ENCODE data around the gene DNM3.
"Not testable (repeated sequence)": the region's sequence is repeated elsewhere in the genome, so short reads cannot be mapped to it uniquely, and the experiment has no call there.

The DNM3 gene

DNA sequence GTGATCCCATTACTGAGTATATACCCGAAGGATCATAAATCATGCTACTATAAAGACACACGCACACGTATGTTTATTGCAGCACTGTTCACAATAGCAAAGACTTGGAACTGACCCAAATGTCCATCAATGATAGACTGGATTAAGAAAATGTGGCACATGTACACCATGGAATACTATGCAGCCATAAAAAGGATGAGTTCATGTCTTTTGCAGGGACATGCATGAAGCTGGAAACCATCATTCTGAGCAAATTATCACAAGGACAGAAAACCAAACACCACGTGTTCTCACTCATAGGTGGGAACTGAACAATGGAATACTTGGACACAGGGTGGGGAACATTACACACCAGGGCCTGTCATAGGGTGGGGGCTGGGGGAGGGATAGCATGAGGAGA, 466.2 kb downstream of the DNM3 start:
- DNase-seq (ENCODE audit: low read depth in 2 of 2, low spot score in 1 of 2) = not testable (repeated sequence)

DNA sequence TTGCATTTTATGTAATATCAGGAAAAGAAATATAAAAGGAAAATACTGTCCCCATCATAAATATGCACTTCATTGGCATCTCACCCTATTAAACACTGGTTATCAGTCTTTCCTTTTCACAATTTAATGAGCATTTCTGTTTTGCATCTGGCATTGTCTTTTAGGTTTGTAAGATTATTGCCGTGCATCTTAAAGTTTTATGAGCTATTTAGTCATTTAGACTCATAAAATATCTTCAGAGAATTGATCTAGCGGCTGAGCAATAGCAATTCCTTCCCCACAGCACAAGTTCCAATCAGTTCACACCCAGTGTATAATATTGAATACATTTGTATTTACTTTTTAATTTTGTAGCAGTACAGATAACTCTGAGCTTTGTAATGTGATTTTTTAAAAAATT, 466.8 kb downstream of the DNM3 start:
- DNase-seq (ENCODE audit: low read depth in 2 of 2, low spot score in 1 of 2) = no peak

DNA sequence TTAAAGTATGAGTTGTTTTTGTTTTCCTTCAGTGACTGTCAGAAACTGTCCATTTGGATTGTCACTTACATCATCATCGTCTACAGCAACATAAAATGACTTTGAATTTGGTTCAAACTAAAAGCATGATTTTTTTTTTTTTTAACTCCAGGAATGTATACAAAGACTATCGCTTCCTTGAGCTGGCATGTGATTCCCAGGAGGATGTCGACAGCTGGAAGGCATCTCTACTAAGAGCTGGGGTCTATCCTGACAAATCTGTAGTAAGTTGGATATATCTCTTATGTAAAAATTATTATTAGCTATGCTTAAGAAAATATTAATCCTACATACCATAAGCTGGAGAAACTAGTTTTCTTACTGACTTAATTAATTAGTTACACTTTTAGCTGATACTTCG, 467.3 kb downstream of the DNM3 start:
- DNase-seq (ENCODE audit: low read depth in 2 of 2, low spot score in 1 of 2) = no peak

DNA sequence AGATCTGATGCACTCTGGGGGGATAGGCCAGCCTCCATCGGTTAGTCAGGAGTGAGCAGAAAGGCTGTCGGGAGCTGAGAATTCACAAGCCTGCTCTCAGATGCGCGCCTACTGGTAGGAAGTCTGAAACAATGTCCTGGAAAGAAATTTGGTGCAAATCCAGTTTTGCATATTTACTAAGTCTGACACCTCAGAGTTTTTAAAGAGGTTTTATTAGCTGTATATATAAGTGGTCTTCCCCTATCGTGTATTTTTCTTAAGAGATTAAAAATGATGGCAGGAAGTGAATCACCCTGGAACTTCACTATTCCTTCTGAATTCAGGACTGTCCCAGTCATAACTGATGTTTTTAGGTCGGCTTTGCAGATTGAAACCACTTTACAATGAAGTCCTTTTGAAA, 479.4 kb downstream of the DNM3 start:
- DNase-seq (ENCODE audit: low read depth in 2 of 2, low spot score in 1 of 2) = no peak

DNA sequence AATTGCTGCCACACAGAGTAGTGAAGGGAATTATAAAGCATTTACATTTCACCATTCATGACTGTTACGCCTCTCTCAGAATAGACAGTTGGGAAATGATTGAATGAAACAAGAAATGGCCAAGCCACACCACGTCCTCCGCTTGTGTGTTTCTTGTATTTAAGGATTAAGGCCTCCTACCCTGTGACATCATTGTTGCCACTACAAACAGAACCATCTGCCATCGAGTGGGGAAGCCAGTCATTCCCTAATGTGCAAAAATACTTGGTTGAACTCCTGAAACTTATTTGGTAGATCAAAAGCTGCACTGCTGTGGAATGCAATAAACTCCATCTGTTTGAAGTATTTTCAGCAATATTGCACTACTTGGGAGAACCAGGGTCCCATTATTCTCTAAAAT, 480.2 kb downstream of the DNM3 start:
- DNase-seq (ENCODE audit: low read depth in 2 of 2, low spot score in 1 of 2) = no peak

DNA sequence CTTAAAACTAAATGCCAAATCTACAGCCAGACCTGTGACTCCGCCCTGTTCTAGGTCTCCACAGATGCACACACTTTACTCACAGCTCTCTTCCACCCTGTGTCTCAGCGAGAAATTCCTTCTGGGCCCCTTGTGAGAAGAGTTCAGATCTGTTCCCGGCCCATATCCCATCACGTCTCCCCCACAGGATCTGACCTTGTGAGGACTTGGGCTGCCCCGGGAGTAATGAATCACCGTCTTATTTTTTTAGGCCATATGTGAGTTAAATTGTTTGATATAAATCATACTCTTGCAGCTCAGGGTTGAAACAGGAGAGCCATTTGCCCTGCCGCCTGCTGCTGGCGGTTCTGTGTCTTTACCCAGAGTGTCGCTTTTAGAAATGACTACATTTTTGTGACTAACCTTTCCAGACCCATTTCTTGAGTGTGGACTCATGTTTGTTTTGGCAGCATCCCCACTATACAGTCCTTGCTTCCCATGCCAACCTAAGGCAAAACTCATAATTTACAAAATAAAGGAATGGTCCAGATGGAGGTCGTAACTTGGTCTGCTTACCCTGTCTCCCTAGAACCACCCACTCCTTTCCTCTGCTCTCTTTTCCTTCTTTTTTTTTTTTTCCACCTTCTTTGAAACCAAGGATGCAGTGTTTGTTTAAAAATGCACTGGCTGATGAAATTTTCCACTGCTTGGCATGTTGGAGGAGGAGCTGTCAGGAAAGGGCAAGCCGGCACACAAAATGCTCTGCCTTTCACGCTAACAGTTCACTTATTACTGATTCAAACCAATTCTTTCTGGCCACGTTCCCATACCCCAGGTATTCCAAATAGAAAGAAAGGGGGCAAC, 481.1 kb downstream of the DNM3 start:
- DNase-seq (ENCODE audit: low read depth in 2 of 2, low spot score in 1 of 2) = no peak

DNA sequence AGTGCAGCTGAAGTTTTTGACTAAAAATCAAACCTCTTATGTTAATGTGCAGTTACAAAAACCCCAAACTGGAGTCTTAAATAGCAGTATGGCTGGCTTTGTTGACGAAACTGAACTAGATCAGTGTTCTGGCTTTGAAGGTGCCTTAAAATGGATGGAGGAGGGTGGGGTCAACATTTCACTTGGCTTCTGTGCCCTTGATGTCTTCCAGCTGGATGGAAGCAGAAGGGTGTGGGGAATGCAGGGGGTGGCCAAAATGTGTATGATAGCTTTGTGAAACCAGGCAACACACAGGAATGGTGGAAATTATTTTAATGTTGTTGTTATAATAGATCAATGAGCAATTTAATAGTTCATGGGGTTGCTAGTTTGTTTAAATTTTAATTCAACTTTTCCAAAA, 482.4 kb downstream of the DNM3 start:
- DNase-seq (ENCODE audit: low read depth in 2 of 2, low spot score in 1 of 2) = no peak

GRCh38 chr1:172324086-172324485, 482.8 kb downstream of the DNM3 start:
- no peak for DNase-seq (ENCODE audit: low read depth in 2 of 2, low spot score in 1 of 2)

DNA sequence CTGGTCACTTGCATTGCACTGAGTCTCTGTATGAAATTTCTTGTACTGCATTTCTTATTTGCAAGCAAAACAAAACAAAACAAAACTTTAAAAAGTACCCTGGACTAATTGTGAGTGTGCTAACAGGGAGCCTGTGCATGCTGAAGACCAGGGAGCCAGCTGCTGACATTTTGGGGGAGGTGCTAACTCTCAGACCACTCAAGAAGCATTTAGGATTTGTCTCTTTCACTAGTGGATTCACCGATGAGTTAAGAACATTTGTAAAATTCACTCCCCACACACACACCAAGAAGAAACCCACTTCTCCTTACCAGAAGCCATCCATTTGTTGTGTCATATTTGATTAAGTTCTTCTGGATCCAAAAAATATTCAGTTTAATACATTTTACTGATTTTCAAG, 483.5 kb downstream of the DNM3 start:
- DNase-seq (ENCODE audit: low read depth in 2 of 2, low spot score in 1 of 2) = no peak

- no peak for DNase-seq (ENCODE audit: low read depth in 2 of 2, low spot score in 1 of 2)
Measured at GRCh38 chr1:172325531-172325930, 484.2 kb downstream of the DNM3 start.

DNA sequence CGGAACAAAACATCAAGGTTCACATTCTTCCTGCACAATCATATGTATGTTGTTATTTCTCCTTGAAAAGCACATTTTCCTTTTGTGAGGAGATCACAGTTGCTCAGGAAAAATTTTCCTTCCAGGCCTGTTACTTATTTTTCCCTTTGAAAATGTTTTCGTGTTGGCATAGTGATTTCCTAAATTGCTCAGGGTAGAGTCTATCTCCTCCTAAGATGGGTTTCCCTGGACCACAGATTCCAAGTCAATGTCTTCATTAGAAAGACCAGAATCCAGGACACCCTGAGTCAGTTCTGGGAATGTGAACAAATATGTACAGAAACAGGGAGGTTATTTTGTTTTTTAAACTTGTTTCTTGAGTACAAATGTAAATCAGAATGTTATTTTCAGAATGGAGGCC, 484.8 kb downstream of the DNM3 start:
- DNase-seq (ENCODE audit: low read depth in 2 of 2, low spot score in 1 of 2) = no peak

GRCh38 chr1:172328266-172328665, 487.0 kb downstream of the DNM3 start:
- DNase-seq (ENCODE audit: low read depth in 2 of 2, low spot score in 1 of 2) = no peak

DNA sequence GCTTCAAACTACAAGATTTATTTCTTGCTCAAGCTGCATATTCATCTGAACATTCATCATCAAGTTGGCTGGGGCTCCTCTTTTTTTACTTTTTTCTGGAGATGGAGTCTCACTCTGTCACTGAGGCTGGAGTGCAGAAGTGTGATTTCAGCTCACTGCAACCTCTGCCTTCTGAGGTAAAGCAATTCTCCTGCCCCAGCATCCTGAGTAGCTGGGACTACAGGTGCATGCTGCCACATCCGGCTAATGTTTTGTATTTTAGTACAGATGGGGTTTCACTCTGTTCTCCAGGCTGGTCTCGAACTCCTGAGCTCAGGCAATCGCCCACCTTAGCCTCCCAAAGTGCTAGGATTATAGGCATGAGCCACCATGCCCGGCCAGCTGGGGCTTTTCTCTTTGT, 490.9 kb downstream of the DNM3 start:
- no peak for DNase-seq (ENCODE audit: low read depth in 2 of 2, low spot score in 1 of 2)

DNA sequence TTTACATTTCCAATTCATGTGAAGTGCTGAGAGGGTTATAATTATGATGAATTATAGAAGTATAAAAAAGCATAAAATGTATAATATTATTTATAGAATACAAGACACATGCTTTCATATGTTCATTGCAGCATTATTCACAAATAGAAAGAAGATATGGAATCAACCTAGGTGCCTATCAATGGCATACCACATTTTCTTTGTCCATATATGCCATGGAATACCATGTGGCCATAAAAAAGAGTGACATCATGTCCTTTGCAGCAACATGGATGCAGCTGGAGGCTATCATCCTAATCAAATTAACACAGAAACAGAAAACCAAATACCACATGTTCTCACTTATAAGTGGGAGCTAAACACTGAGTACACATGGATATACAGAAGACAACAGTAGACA, 494.1 kb downstream of the DNM3 start:
- DNase-seq (ENCODE audit: low read depth in 2 of 2, low spot score in 1 of 2) = no peak

GRCh38 chr1:172338295-172338735, 497.0 kb downstream of the DNM3 start:
- no peak for DNase-seq (ENCODE audit: low read depth in 2 of 2, low spot score in 1 of 2)

DNA sequence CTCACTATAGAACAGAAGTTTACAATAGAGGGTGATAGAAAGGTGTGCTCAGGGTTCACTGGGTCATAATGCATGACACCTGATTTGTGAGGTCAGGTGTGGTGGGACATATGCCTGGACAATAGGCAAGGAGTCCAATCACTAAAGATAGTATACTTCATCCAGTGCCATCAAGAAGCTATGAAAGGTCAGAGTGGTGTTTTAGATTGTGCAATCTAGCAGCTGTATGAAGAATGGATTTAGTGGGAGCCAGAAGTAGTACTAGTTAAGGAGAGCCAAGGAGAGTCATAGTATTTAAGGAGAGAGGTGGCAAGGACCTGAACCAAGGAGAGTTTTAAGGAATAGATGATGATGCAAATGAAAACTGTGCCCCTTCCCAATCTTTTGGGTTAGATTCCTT, 498.5 kb downstream of the DNM3 start:
- DNase-seq (ENCODE audit: low read depth in 2 of 2, low spot score in 1 of 2) = no peak

DNA sequence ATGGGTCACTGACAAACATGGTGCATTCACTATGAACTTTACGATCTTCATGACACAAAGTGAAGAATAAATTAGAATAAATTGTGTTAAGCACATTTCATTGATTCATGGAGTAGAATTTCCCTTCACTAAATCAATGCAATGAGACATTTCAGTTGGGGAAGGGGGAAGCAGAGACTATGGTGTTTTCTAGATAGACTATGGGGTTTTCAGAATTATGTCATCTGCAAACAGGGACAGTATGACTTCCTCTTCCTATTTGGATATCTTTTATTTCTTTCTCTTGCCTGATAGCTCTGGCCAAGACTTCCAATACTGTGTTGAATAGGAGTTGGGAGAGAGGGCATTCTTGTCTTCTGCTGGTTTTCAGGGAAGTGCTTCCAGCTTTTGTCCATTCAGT, 499.2 kb downstream of the DNM3 start:
- DNase-seq (ENCODE audit: low read depth in 2 of 2, low spot score in 1 of 2) = no peak

DNA sequence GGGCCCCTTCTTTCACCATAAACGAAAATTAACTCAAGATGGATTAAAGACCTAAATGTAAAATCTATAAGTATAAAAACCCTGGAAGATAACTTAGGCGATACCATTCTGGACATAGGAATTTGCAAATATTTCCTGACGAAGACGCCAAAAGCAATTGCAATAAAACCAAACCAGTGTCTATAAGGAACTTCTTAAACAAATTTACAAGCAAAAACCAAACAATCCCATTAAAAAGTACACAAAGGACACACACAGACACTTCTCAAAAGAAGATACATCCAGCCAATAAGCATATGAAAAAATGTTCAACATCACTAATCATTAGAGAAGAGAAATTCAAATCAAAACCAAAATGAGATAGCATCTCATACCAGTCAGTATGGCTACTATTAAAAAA, 500.4 kb downstream of the DNM3 start:
- no peak for DNase-seq (ENCODE audit: low read depth in 2 of 2, low spot score in 1 of 2)

- DNase-seq (ENCODE audit: low read depth in 2 of 2, low spot score in 1 of 2) = no peak
Measured at GRCh38 chr1:172342584-172343239, 501.4 kb downstream of the DNM3 start.

- DNase-seq (ENCODE audit: low read depth in 2 of 2, low spot score in 1 of 2) = no peak
Measured at GRCh38 chr1:172343240-172344160, 502.2 kb downstream of the DNM3 start.

GRCh38 chr1:172344444-172344843, 503.1 kb downstream of the DNM3 start:
- DNase-seq (ENCODE audit: low read depth in 2 of 2, low spot score in 1 of 2) = no peak

GRCh38 chr1:172345077-172345476, 503.8 kb downstream of the DNM3 start:
- DNase-seq (ENCODE audit: low read depth in 2 of 2, low spot score in 1 of 2) = no peak
